IMR-90 (cell line): ENCODE measurements around the gene CEP76. TPM values are rescaled to one million over a fixed set of nuclear protein-coding genes. Genes with fewer than 3 reads are reported as not detected.
A peak's percentile ranks its signal among the peaks of the same experiment; 100 is the strongest.

Experiments
- ATAC-seq: fragments of 200-7000 bp; cut with Tn5 transposase; 2 replicates; pipeline ENCODE4 v1.9.1; 2020; ENCODE audit warnings: low read depth, mild to moderate bottlenecking, moderate library complexity
- BruUV-seq: library from RNA; stranded (reverse); fragments of 400-500 nt; replicated peaks from 2 replicates; lab custom pipeline; 2021; lab: Mats Ljungman, UMichigan
- CTCF ChIA-PET: fragments of 300-600 bp; formaldehyde crosslinking; extraction: SDS; loops from one replicate; lab custom pipeline; 2021; ENCODE audit warnings: antibody characterized with exemption; lab: Yijun Ruan, JAX
- POLR2A ChIA-PET: fragments of 300-600 bp; sonication (Branson Sonifier 250); formaldehyde crosslinking; loops from one replicate; lab custom pipeline; 2022; ENCODE audit warnings: antibody characterized with exemption; ENCODE audit not compliant: unreplicated experiment; lab: Charles Lee
- DNase-seq: peaks from one replicate; pipeline ENCODE4 v3.0.0; 2013
- H2AFZ ChIP-seq: replicated peaks from 2 replicates; pipeline ENCODE3; 2013; ENCODE audit warnings: low read length, mild to moderate bottlenecking; ENCODE audit not compliant: poor library complexity
- H2AK5ac ChIP-seq: 2 replicates; pipeline ENCODE4 v1.6.1; 2013; ENCODE audit warnings: low read depth, low read length, inconsistent platforms
- H2AK9ac ChIP-seq: replicated peaks from 2 replicates; pipeline ENCODE3; 2013; ENCODE audit warnings: mild to moderate bottlenecking, low read depth, low read length, moderate library complexity; ENCODE audit not compliant: poor library complexity
- H2BK120ac ChIP-seq: 2 replicates; pipeline ENCODE4 v1.6.1; 2013; ENCODE audit warnings: low read depth, low read length, inconsistent platforms
- H2BK15ac ChIP-seq: 3 replicates; pipeline ENCODE4 v1.6.1; 2013; ENCODE audit warnings: low read depth, low read length, inconsistent platforms
- H2BK20ac ChIP-seq: 2 replicates; pipeline ENCODE4 v1.6.1; 2013; ENCODE audit warnings: low read depth, mild to moderate bottlenecking, inconsistent platforms, low read length, moderate library complexity
- H2BK5ac ChIP-seq: 2 replicates; pipeline ENCODE4 v1.6.1; 2013; ENCODE audit warnings: mild to moderate bottlenecking, low read depth, low read length, inconsistent platforms; ENCODE audit not compliant: poor library complexity, severe bottlenecking
- H3K14ac ChIP-seq: replicated peaks from 2 replicates; pipeline ENCODE4 v1.6.1; 2013; ENCODE audit warnings: low read depth, low read length, inconsistent platforms
- H3K18ac ChIP-seq: 2 replicates; pipeline ENCODE4 v1.6.1; 2013; ENCODE audit warnings: low read depth, low read length, control low read depth
- H3K23ac ChIP-seq: 2 replicates; pipeline ENCODE4 v1.6.1; 2013; ENCODE audit warnings: low read depth, low read length, inconsistent platforms
- H3K27ac ChIP-seq: 2 replicates; pipeline ENCODE4 v1.5.1; 2013; ENCODE audit warnings: mild to moderate bottlenecking, control low read depth, low read length; ENCODE audit not compliant: insufficient read depth
- H3K27me3 ChIP-seq: 2 replicates; pipeline ENCODE4 v1.6.1; 2013; ENCODE audit warnings: low read length; ENCODE audit not compliant: control insufficient read depth, insufficient read depth
- H3K36me3 ChIP-seq: 2 replicates; pipeline ENCODE4 v1.6.1; 2013; ENCODE audit warnings: low read length, mixed read lengths; ENCODE audit not compliant: control insufficient read depth, insufficient read depth
- H3K4ac ChIP-seq: 2 replicates; pipeline ENCODE4 v1.6.1; 2013; ENCODE audit warnings: low read depth, low read length, inconsistent platforms
- H3K4me1 ChIP-seq: 2 replicates; pipeline ENCODE4 v1.6.1; 2013; ENCODE audit warnings: low read length, mixed read lengths; ENCODE audit not compliant: control insufficient read depth, insufficient read depth
- H3K4me2 ChIP-seq: 2 replicates; pipeline ENCODE4 v1.6.1; 2013; ENCODE audit warnings: low read depth, mild to moderate bottlenecking, control low read depth, low read length, moderate library complexity
- H3K4me3 ChIP-seq: 2 replicates; pipeline ENCODE4 v1.5.1; 2013; ENCODE audit warnings: low read depth, mild to moderate bottlenecking, control low read depth, low read length, moderate library complexity; ENCODE audit not compliant: insufficient read depth
- H3K56ac ChIP-seq: 2 replicates; pipeline ENCODE4 v1.6.1; 2013; ENCODE audit warnings: low read length, inconsistent platforms; ENCODE audit not compliant: insufficient read depth; ENCODE audit errors: extremely low read depth
- H3K79me1 ChIP-seq, 2 experiments: 2 replicates each; pipeline ENCODE4 v1.6.1; 2013; ENCODE audit warnings: low read length in 2 of 2, inconsistent platforms in 1 of 2, low read depth in 1 of 2
- H3K9ac ChIP-seq: 2 replicates; pipeline ENCODE4 v1.6.1; 2013; ENCODE audit warnings: low read depth, low read length, control low read depth
- H3K9me1 ChIP-seq: 2 replicates; pipeline ENCODE4 v1.6.1; 2013; ENCODE audit warnings: low read length, inconsistent platforms; ENCODE audit not compliant: insufficient read depth
- H3K9me3 ChIP-seq: 2 replicates; pipeline ENCODE4 v1.6.1; 2013; ENCODE audit warnings: low read length; ENCODE audit not compliant: control insufficient read depth, insufficient read depth
- H4K20me1 ChIP-seq: 2 replicates; pipeline ENCODE4 v1.6.1; 2013; ENCODE audit warnings: low read length, inconsistent platforms; ENCODE audit not compliant: insufficient read depth
- H4K5ac ChIP-seq: 2 replicates; pipeline ENCODE4 v1.6.1; 2013; ENCODE audit warnings: mild to moderate bottlenecking, low read depth, low read length, control low read depth
- H4K8ac ChIP-seq, 2 experiments: 2 replicates each; pipeline ENCODE4 v1.6.1; 2013; ENCODE audit warnings: low read depth in 2 of 2, low read length in 2 of 2, control low read depth in 1 of 2, inconsistent platforms in 1 of 2
- H4K91ac ChIP-seq: 2 replicates; pipeline ENCODE4 v1.6.1; 2013; ENCODE audit warnings: low read depth, low read length, inconsistent platforms; ENCODE audit not compliant: insufficient read depth
- CEBPB ChIP-seq: IDR thresholded peaks from 2 replicates; pipeline ENCODE4 v1.6.1; 2012; ENCODE audit warnings: low read depth, low read length, improper control_type of control experiment
- NFE2L2 ChIP-seq: fragments of 150-350 bp; IDR thresholded peaks from 2 replicates; pipeline ENCODE4 v1.6.1; 2016; ENCODE audit warnings: low read depth, mild to moderate bottlenecking, low read length
- WGBS, 2 experiments: methylation state at CpG; one replicate each; pipeline versions ENCODE4 v1.1.5 to v1.1.7; 2013; ENCODE audit warnings: missing lambda C conversion rate in 2 of 2; ENCODE audit not compliant: insufficient read length in 1 of 2; ENCODE audit errors: extremely low coverage in 2 of 2; 5-methylcytosine and 5-hydroxymethylcytosine counted together
- dilution Hi-C: fragments of 300-500 bp; cut with HindIII; formaldehyde crosslinking; loops from one replicate; pipeline ENCODE4 v1.14.3; 2018; ENCODE audit warnings: low sequenced_read_pairs; ENCODE audit not compliant: unreplicated experiment
- in situ Hi-C: fragments of 300-500 bp; cut with MboI; formaldehyde crosslinking; loops from 3 replicates; pipeline ENCODE4 v1.14.3; 2019; ENCODE audit warnings: low sequenced_read_pairs, inconsistent platforms, mixed read lengths
- intact Hi-C: fragments of 100-400 bp; cut with micrococcal nuclease; formaldehyde crosslinking; loops from 2 replicates; pipeline ENCODE4 v1.10.0; 2022
- polyA plus RNA-seq, 3 experiments: library from polyadenylated mRNA; depleted of rRNA; stranded (reverse); fragments of >200 nt; gene quantifications; 2 replicates each; pipeline ENCODE4 v1.2.3, GENCODE V29; 2012; ENCODE audit warnings: low replicate concordance in 1 of 3
- total RNA-seq: library from RNA; depleted of rRNA; stranded (reverse); fragments of >200 nt; gene quantifications from 2 replicates; pipeline ENCODE4 v1.2.3, GENCODE V29; 2012; rRNA removed

CEP76 gene
- total and polyA plus RNA-seq, 2 of the 4 experiments (the other 2 are of a cell fraction): 5.1 to 8.1 TPM

DNA sequence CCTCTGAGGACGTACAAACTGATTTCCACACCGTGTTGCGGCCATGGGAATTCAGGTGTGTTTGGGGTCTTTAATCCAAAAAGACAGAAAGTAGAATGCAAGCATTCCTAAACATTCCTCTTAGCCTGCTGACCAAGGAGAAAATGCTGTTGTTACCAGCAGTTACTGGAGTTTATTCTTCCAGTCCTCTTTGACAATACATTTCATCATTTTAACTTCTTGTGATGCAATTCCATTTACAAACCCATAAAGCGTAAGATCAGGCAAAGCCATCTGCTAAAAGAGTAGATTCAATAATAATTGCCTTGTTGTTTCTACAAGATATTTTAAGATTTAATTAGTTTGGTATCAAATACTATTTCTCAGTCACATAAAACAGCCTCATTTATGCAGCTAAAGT is 77.3 kb downstream of the CEP76 start:
- in situ Hi-C loops: no loop called here
- no peak overlapping the region for H3K23ac ChIP-seq
- no TSS peak for BruUV-seq

More for the DNA sequence above, 77.3 kb downstream of the CEP76 start:
- Histone ChIP-seq H4K91ac (no peak overlapping the region), H3K4me2 (no peak overlapping the region), H2BK20ac (no peak overlapping the region), H3K79me1 (peaks cover 8 to 20% of the 10 kb centered on the region in 2 experiments; a peak in 3 of 4 replicates), H2BK15ac (no peak overlapping the region), H3K9me3 (no peaks in the 10 kb centered on the region), H2BK120ac (no peak overlapping the region), H2AFZ (no peak overlapping the region), H3K4ac (peak overlapping the region; percentile 43; the same call in 1 of the 2 replicates), H4K20me1 (0 out of 2 replicates have a peak, but pooled peaks cover 3% of the 10 kb centered on the region), H3K4me3 (no peak overlapping the region), H4K5ac (no peak overlapping the region), H3K36me3 (no peaks in the 10 kb centered on the region; the same call in 1 of the 2 replicates), H3K14ac (no peak overlapping the region), H3K4me1 (peaks cover 3% of the 10 kb centered on the region), H3K27ac (no peak overlapping the region), H3K9me1 (no peaks in the 10 kb centered on the region), H4K8ac (no peak overlapping the region), H3K56ac (0 out of 2 replicates have a peak overlapping the region, but pooled peaks have one; percentile 11), H3K18ac (no peak overlapping the region), H2BK5ac (no peak overlapping the region), H2AK5ac (no peak overlapping the region), H2AK9ac (no peak overlapping the region), H3K27me3 (no peaks in the 10 kb centered on the region), H3K9ac (no peak overlapping the region)
- WGBS, 2 experiments: no CpG with 5 or more reads among the region's 4 CpGs
- TF ChIP-seq CEBPB (peak; percentile 63), NFE2L2 (no peak)
- no peak for DNase-seq
- dilution Hi-C loops: no loop called here
- intact Hi-C loops: no loop called here
- ATAC-seq: no peak
- ChIA-PET POLR2A (no interaction called here), CTCF (no interaction called here)

Other genes with a start within 250 kb of the CEP76 start
- 28.3 and 31.4 TPM in 2 replicates for gene SPIRE1, start 44.6 kb downstream of the CEP76 start, total RNA-seq
- 10.9 and 11.6 TPM in 2 replicates for gene SPIRE1, start 44.6 kb downstream of the CEP76 start, polyA plus RNA-seq (2012; rRNA removed)
- gene PSMG2, start 319 bp upstream of the CEP76 start, total RNA-seq: 59.5 and 60.8 TPM in 2 replicates
- 30.4 and 34.4 TPM in 2 replicates for gene PSMG2, start 319 bp upstream of the CEP76 start, polyA plus RNA-seq (2012; rRNA removed)
- gene PTPN2, start 181.5 kb upstream of the CEP76 start, total RNA-seq: 30.6 and 36.9 TPM in 2 replicates
- 10.9 and 13.2 TPM in 2 replicates for gene PTPN2, start 181.5 kb upstream of the CEP76 start, polyA plus RNA-seq (2012; rRNA removed)
- 43.0 and 45.5 TPM in 2 replicates for gene SEH1L, start 245.3 kb upstream of the CEP76 start, total RNA-seq
- gene SEH1L, start 245.3 kb upstream of the CEP76 start, polyA plus RNA-seq (2012; rRNA removed): 25.1 and 27.6 TPM in 2 replicates